ENCODE results near the gene MARCHF4.
A peak's percentile ranks its signal among the peaks of the same experiment; 100 is the strongest.

MARCHF4 gene

GRCh38 chr2:216348756-216349308 lies 23.5 kb downstream of the MARCHF4 start:
- no peak for DNase-seq

- DNase-seq: no peak
Measured at GRCh38 chr2:216346781-216347180, 25.5 kb downstream of the MARCHF4 start.

GRCh38 chr2:216345846-216346245 lies 26.4 kb downstream of the MARCHF4 start:
- DNase-seq: no peak

- no peak for DNase-seq
Measured at GRCh38 chr2:216344950-216345300, 27.4 kb downstream of the MARCHF4 start.

- DNase-seq: no peak
Measured at GRCh38 chr2:216344206-216344949, 27.9 kb downstream of the MARCHF4 start.

GRCh38 chr2:216343221-216343980 lies 28.9 kb downstream of the MARCHF4 start:
- no peak for DNase-seq

GRCh38 chr2:216341121-216341520 lies 31.2 kb downstream of the MARCHF4 start:
- DNase-seq: peak; percentile 36

- DNase-seq: no peak
Measured at GRCh38 chr2:216340280-216340631, 32.0 kb downstream of the MARCHF4 start.

GRCh38 chr2:216339456-216340279 lies 32.6 kb downstream of the MARCHF4 start:
- DNase-seq: peak; percentile 85

GRCh38 chr2:216335252-216335651 lies 37.0 kb downstream of the MARCHF4 start:
- DNase-seq: no peak

GRCh38 chr2:216328347-216328746 lies 43.9 kb downstream of the MARCHF4 start:
- no peak for DNase-seq

- DNase-seq: peak; percentile 32
Measured at GRCh38 chr2:216327447-216327935, 44.8 kb downstream of the MARCHF4 start.
